ENCODE data around the gene NBL1. TPM values are rescaled to one million over a fixed set of nuclear protein-coding genes. Genes with fewer than 3 reads are reported as not detected.

Gene NBL1
- total RNA-seq, 1 donor from 2014 or later: 2.4 TPM

DNA sequence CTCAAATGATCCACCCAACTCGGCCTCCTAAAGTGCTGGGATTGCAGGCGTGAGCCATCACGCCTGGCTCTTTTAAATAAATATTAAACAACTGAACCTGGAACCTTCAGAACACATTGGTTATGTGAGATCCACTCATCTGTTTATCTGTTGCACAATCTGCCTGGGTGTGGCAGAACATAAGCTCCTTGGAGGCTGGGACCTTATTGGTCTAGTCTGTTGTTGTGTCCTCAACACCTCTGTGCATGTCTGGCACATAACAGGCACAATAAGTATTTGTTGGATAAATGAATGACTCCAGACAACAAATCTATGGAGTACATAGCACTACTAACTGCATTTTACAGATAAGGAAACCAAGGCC, 4.1 kb upstream of the NBL1 start:
- no peak for DNase-seq (ENCODE audit: low spot score)
- Mint-ChIP-seq H3K36me3 (no peaks in the 10 kb centered on the region), H3K4me1 (peaks cover 21% of the 10 kb centered on the region), H3K9me3 (no peaks in the 10 kb centered on the region), H3K27ac (no peak overlapping the region), H3K27me3 (ENCODE audit: insufficient read depth, low read depth) (peaks cover 22% of the 10 kb centered on the region), H3K4me3 (no peak overlapping the region)
- TF ChIP-seq EZH2phosphoT487 (IDR thresholded peaks at IDR 0.05): no peak
- no peak for TF ChIP-seq EZH2 (IDR thresholded peaks at IDR 0.05)
- TF ChIP-seq, protein P1, sequence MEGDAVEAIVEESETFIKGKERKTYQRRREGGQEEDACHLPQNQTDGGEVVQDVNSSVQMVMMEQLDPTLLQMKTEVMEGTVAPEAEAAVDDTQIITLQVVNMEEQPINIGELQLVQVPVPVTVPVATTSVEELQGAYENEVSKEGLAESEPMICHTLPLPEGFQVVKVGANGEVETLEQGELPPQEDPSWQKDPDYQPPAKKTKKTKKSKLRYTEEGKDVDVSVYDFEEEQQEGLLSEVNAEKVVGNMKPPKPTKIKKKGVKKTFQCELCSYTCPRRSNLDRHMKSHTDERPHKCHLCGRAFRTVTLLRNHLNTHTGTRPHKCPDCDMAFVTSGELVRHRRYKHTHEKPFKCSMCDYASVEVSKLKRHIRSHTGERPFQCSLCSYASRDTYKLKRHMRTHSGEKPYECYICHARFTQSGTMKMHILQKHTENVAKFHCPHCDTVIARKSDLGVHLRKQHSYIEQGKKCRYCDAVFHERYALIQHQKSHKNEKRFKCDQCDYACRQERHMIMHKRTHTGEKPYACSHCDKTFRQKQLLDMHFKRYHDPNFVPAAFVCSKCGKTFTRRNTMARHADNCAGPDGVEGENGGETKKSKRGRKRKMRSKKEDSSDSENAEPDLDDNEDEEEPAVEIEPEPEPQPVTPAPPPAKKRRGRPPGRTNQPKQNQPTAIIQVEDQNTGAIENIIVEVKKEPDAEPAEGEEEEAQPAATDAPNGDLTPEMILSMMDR (IDR thresholded peaks at IDR 0.05): no peak
- Histone ChIP-seq H2AFZ (replicated peaks) (no peak overlapping the region), H4K20me1 (ENCODE audit: low read depth) (peaks cover 10% of the 10 kb centered on the region), H3K4me3 (no peak overlapping the region), H3K36me3 (no peaks in the 10 kb centered on the region), H3K9ac (no peak overlapping the region), H3K27ac (no peak overlapping the region), H3K79me2 (ENCODE audit: low read depth) (no peaks in the 10 kb centered on the region), H3K27me3 (peaks cover 45% of the 10 kb centered on the region), H3K4me1 (peaks cover 22% of the 10 kb centered on the region), H3K9me3 (ENCODE audit: low read depth) (no peaks in the 10 kb centered on the region), H3F3A (ENCODE audit: low read depth) (peaks cover 33% of the 10 kb centered on the region), H3K4me2 (peak overlapping the region; percentile 53)

DNA sequence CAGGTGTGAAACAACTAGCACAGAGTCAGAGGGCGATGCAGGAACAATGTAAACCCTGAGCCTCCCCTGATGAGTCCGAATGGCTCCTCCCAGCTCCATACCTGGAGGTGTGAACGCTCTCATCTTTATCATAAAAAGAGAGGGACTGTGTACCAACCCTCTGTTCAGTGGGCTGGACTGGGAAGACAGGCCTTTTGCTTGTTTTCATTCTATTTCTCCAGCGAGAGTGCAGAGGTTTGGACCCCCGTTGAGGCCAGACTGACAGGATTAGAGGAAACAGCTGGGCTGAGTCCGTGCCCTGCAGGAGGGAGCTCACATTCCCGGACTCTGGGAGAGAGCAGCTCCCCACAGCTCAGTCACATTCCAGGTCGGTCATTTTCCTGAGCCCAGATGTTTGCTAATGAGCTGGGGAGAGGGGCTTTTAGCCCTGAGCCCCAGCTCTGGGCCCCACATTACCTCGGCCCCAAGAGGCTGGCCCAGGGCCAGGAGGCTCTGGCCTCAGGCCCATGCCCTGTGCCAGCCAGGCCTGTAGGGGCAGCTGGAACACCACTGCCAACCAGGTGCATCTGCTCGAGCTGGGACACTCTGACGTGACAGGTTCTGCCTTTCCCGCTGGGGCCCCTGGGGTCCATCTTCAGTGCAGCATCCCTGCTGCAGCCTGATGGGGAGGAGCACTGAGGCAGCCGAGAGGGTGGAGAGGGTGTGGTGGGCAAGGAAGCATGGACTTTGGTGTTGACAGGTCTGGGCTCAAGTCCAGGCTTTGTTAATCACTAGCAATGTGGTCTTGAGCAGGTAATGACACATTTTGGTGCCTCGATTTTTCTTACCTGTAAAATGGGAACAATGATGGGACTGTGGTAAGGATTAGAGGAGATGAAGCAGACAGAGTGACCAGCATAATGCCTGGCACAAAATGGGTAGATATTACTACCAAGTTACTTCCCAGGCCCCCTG, 3.5 kb upstream of the NBL1 start:
- Mint-ChIP-seq H3K4me1 (peaks cover 23% of the 10 kb centered on the region), H3K27ac (no peak overlapping the region), H3K27me3 (ENCODE audit: insufficient read depth, low read depth) (peaks cover 21% of the 10 kb centered on the region), H3K4me3 (no peak overlapping the region), H3K9me3 (no peaks in the 10 kb centered on the region), H3K36me3 (no peaks in the 10 kb centered on the region)
- peak; percentile 94 for DNase-seq (ENCODE audit: low spot score)
- peak overlapping the region; percentile 27 for H3K4me3 ChIP-seq
- no peak overlapping the region for H2AFZ ChIP-seq (replicated peaks)
- H3K9ac ChIP-seq: no peak overlapping the region
- H3K4me1 ChIP-seq: peaks cover 28% of the 10 kb centered on the region
- peak overlapping the region; percentile 53 for H3K4me2 ChIP-seq
- TF ChIP-seq, protein P1 (IDR thresholded peaks at IDR 0.05): no peak
- no peak for TF ChIP-seq EZH2phosphoT487 (IDR thresholded peaks at IDR 0.05)
- TF ChIP-seq EZH2 (IDR thresholded peaks at IDR 0.05): no peak
- H3K27me3 ChIP-seq: peaks cover 51% of the 10 kb centered on the region
- no peaks in the 10 kb centered on the region for H3K79me2 ChIP-seq (ENCODE audit: low read depth)
- H3F3A ChIP-seq (ENCODE audit: low read depth): peaks cover 39% of the 10 kb centered on the region
- H3K36me3 ChIP-seq: no peaks in the 10 kb centered on the region
- no peaks in the 10 kb centered on the region for H3K9me3 ChIP-seq (ENCODE audit: low read depth)
- no peak overlapping the region for H3K27ac ChIP-seq
- peaks cover 10% of the 10 kb centered on the region for H4K20me1 ChIP-seq (ENCODE audit: low read depth)

DNA sequence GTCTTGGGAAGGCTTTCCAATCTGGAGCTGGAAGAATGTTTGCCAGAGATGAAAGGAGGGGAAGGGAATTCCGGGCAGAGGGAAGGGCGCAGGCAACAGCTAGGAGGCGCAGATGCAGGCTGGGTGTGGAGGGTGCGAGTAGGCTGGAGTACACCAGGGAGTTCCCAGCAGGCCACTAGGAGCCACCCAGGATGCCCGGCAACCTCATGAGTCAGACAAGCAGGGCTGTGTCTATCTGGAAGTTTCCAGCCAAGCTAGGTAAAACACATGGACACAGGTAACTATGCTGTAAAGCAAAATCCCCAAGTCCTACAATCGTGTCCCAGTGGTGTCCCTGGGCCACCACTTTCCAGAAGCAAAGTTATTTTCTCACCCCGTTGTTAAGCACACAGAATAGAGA, 990 bp upstream of the NBL1 start:
- Histone ChIP-seq H2AFZ (replicated peaks) (no peak overlapping the region), H3K9ac (no peak overlapping the region), H3K79me2 (ENCODE audit: low read depth) (no peaks in the 10 kb centered on the region), H3K36me3 (no peaks in the 10 kb centered on the region), H3K27ac (no peak overlapping the region), H3K9me3 (ENCODE audit: low read depth) (no peaks in the 10 kb centered on the region), H4K20me1 (ENCODE audit: low read depth) (peaks cover 10% of the 10 kb centered on the region), H3K4me1 (peaks cover 32% of the 10 kb centered on the region), H3K4me3 (no peak overlapping the region), H3K4me2 (no peak overlapping the region), H3K27me3 (peaks cover 69% of the 10 kb centered on the region), H3F3A (ENCODE audit: low read depth) (peaks cover 51% of the 10 kb centered on the region)
- H3K36me3 Mint-ChIP-seq: no peaks in the 10 kb centered on the region
- no peaks in the 10 kb centered on the region for H3K9me3 Mint-ChIP-seq
- H3K4me1 Mint-ChIP-seq: peaks cover 29% of the 10 kb centered on the region
- H3K4me3 Mint-ChIP-seq: peak overlapping the region; percentile 86
- DNase-seq (ENCODE audit: low spot score): no peak
- TF ChIP-seq EZH2phosphoT487 (IDR thresholded peaks at IDR 0.05) (no peak), EZH2 (IDR thresholded peaks at IDR 0.05) (no peak)
- TF ChIP-seq, protein P1 (IDR thresholded peaks at IDR 0.05): no peak
- H3K27ac Mint-ChIP-seq: no peak overlapping the region
- peaks cover 31% of the 10 kb centered on the region for H3K27me3 Mint-ChIP-seq (ENCODE audit: insufficient read depth, low read depth)
